Glomerular visceral epithelial cell (primary cell): ENCODE results near the gene CNN3.
A peak's percentile ranks its signal among the peaks of the same experiment; 100 is the strongest.

Experiments
- DNase-seq: peaks from one replicate; pipeline ENCODE4 v3.0.0-alpha.2; 2016; ENCODE audit errors: extremely low spot score

The CNN3 gene

GRCh38 chr1:94856004-94856403, 70.9 kb downstream of the CNN3 start:
- no peak for DNase-seq

- DNase-seq: peak; percentile 84
These were observed 71.6 kb downstream of the CNN3 start for GRCh38 chr1:94855307-94855700.

GRCh38 chr1:94854458-94855306, 72.2 kb downstream of the CNN3 start:
- DNase-seq: peak; percentile 93

GRCh38 chr1:94852788-94853187, 74.1 kb downstream of the CNN3 start:
- no peak for DNase-seq

GRCh38 chr1:94851571-94851970, 75.3 kb downstream of the CNN3 start:
- DNase-seq: no peak
